HCT116 (cell line): ENCODE data around the gene SPRING1. TPM values are rescaled to one million over a fixed set of nuclear protein-coding genes. Genes with fewer than 3 reads are reported as not detected.

Experiments
- ATAC-seq: fragments of 200-7000 bp; cut with Tn5 transposase; 2 replicates; pipeline ENCODE4 v1.9.1; 2020; ENCODE audit warnings: mild to moderate bottlenecking, moderate library complexity
- BruUV-seq: library from RNA; stranded (reverse); fragments of 400-500 nt; replicated peaks from 2 replicates; lab custom pipeline; 2021; lab: Mats Ljungman, UMichigan
- CTCF ChIA-PET: fragments of 300-600 bp; sonication (Branson Sonifier 250); formaldehyde crosslinking; loops from one replicate; lab custom pipeline; 2021; ENCODE audit warnings: antibody characterized with exemption; lab: Charles Lee
- POLR2A ChIA-PET: fragments of 300-600, 350-600 bp; sonication (Branson Sonifier 250); formaldehyde crosslinking; loops from one replicate; lab custom pipeline; 2021; ENCODE audit warnings: antibody characterized with exemption; lab: Charles Lee
- RAD21 ChIA-PET, 2 experiments: fragments of 300-600 bp; sonication (Branson Sonifier 250); formaldehyde crosslinking; loops; one replicate each; lab custom pipeline; 2023; ENCODE audit warnings: low total read pairs in 2 of 2; ENCODE audit not compliant: uncharacterized antibody in 2 of 2, unreplicated experiment in 2 of 2, low non-redundant PET in 1 of 2; lab: Charles Lee
- DNase-seq: peaks from one replicate; pipeline ENCODE4 v3.0.0-alpha.2; 2010; ENCODE audit warnings: low read depth, low spot score
- H2AFZ ChIP-seq: fragments of 200-600 bp; shearing (Covaris generic), sonication (generic); 2 replicates; pipeline ENCODE4 v1.6.1; 2017; ENCODE audit warnings: low read depth, mixed run types, mixed read lengths, antibody characterized with exemption, low read length; ENCODE audit not compliant: poor library complexity, severe bottlenecking
- H3K27ac ChIP-seq: 2 replicates; pipeline ENCODE4 v1.5.1; 2012; ENCODE audit warnings: low read depth, low read length
- H3K27me3 ChIP-seq: fragments of 200-600 bp; sonication (generic); 2 replicates; pipeline ENCODE4 v1.6.1; 2016; ENCODE audit warnings: mixed run types, low read length, mixed read lengths; ENCODE audit not compliant: insufficient read depth
- H3K36me3 ChIP-seq, 2 experiments: fragments of 200-500 bp in 1 of 2; fragments of 200-600 bp in 1 of 2; sonication (Bioruptor generic) in 1 of 2; sonication (generic) in 1 of 2; 2 replicates each; pipeline versions ENCODE4 v1.5.1 to v1.6.1; 2014 to 2016; ENCODE audit warnings: low read length in 2 of 2, inconsistent platforms in 1 of 2, mixed read lengths in 1 of 2, mixed run types in 1 of 2; ENCODE audit not compliant: insufficient read depth in 2 of 2, control insufficient read depth in 1 of 2
- H3K4me1 ChIP-seq, 2 experiments: fragments of 200-600 bp in 1 of 2; sonication (generic) in 1 of 2; 2 replicates each; pipeline versions ENCODE4 v1.5.1 to v1.6.1; 2012 to 2017; ENCODE audit warnings: low read length in 2 of 2, inconsistent platforms in 1 of 2, mild to moderate bottlenecking in 1 of 2, mixed read lengths in 1 of 2, mixed run types in 1 of 2, moderate library complexity in 1 of 2; ENCODE audit not compliant: insufficient read depth in 2 of 2, control insufficient read depth in 1 of 2
- H3K4me2 ChIP-seq: fragments of 200-600 bp; sonication (generic); 2 replicates; pipeline ENCODE4 v1.6.1; 2017; ENCODE audit warnings: mixed run types, low read length, mixed read lengths
- H3K4me3 ChIP-seq, 2 experiments: fragments of 200-600 bp in 1 of 2; sonication (generic) in 1 of 2; replicated peaks in 1 of 2; 2 replicates each; pipeline ENCODE4 v1.5.1; 2011 to 2016; ENCODE audit warnings: low read length in 2 of 2, control low read depth in 1 of 2, low read depth in 1 of 2, mild to moderate bottlenecking in 1 of 2, mixed read lengths in 1 of 2, mixed run types in 1 of 2
- H3K79me2 ChIP-seq: fragments of 200-600 bp; sonication (generic); 2 replicates; pipeline ENCODE4 v1.6.1; 2017; ENCODE audit warnings: mild to moderate bottlenecking, mixed run types, low read length, moderate library complexity, mixed read lengths; ENCODE audit not compliant: insufficient read depth
- H3K9ac ChIP-seq: fragments of 200-600 bp; sonication (generic); 2 replicates; pipeline ENCODE4 v1.6.1; 2016; ENCODE audit warnings: low read length, mixed read lengths
- H3K9me2 ChIP-seq: fragments of 200-600 bp; sonication (generic), shearing (Covaris generic); 2 replicates; pipeline ENCODE4 v1.6.1; 2017; ENCODE audit warnings: mixed run types, mild to moderate bottlenecking, moderate library complexity; ENCODE audit not compliant: insufficient read depth
- H3K9me3 ChIP-seq, 2 experiments: fragments of 200-500 bp in 1 of 2; fragments of 200-600 bp in 1 of 2; sonication (Bioruptor generic) in 1 of 2; sonication (generic) in 1 of 2; 2 replicates each; pipeline ENCODE4 v1.6.1; 2014 to 2017; ENCODE audit warnings: low read length in 2 of 2, mixed read lengths in 2 of 2, inconsistent platforms in 1 of 2, low read depth in 1 of 2, mild to moderate bottlenecking in 1 of 2, mixed run types in 1 of 2, moderate library complexity in 1 of 2; ENCODE audit not compliant: control insufficient read depth in 1 of 2, insufficient read depth in 1 of 2
- H4K20me1 ChIP-seq: fragments of 200-600 bp; sonication (generic), shearing (Covaris generic); 2 replicates; pipeline ENCODE4 v1.6.1; 2017; ENCODE audit warnings: mixed run types, mild to moderate bottlenecking, moderate library complexity; ENCODE audit not compliant: insufficient read depth
- RAD21 ChIP-seq: IDR thresholded peaks from 2 replicates; pipeline ENCODE4 v1.6.1; 2012; ENCODE audit warnings: low read depth, mild to moderate bottlenecking
- TCF7L2 ChIP-seq: IDR thresholded peaks from 2 replicates; pipeline ENCODE4 v1.7.0; 2011; ENCODE audit warnings: borderline replicate concordance, inconsistent platforms; ENCODE audit not compliant: insufficient read depth, insufficient read length; ENCODE audit errors: extremely low read depth
- intact Hi-C: fragments of 100-400 bp; cut with micrococcal nuclease; formaldehyde crosslinking; loops from 2 replicates; pipeline ENCODE4 v1.10.0; 2022
- total RNA-seq: library from RNA; stranded (reverse); gene quantifications from one replicate; pipeline ENCODE4 v1.2.1, GENCODE V29; 2021; ENCODE audit not compliant: unreplicated experiment
- TF ChIP-seq, protein P1 (sequence below), 3 experiments: fragments of 200-600 bp in 1 of 3; sonication (generic) in 1 of 3; IDR thresholded peaks in 2 of 3; conservative IDR thresholded peaks in 1 of 3; 2 replicates each; pipeline ENCODE4 v1.5.1; 2012 to 2017; ENCODE audit warnings: low read depth in 2 of 3, low read length in 2 of 3, antibody characterized with exemption in 1 of 3, borderline replicate concordance in 1 of 3, control low read depth in 1 of 3, mild to moderate bottlenecking in 1 of 3, mixed read lengths in 1 of 3, mixed run types in 1 of 3, moderate library complexity in 1 of 3; ENCODE audit not compliant: insufficient read depth in 1 of 3

SPRING1 gene
- total RNA-seq, 1 experiment from 2014 or later: 28.5 TPM

GRCh38 chr12:116708826-116709756 is 28.8 kb downstream of the SPRING1 start:
- Histone ChIP-seq H3K27ac (no peak overlapping the region), H3K9me3 (no peaks in the 10 kb centered on the region), H3K36me3 (no peaks in the 10 kb centered on the region), H4K20me1 (no peaks in the 10 kb centered on the region), H3K4me2 (peak overlapping the region; percentile 66), H3K9ac (no peak overlapping the region), H3K9me2 (no peaks in the 10 kb centered on the region), H3K27me3 (no peaks in the 10 kb centered on the region), H3K4me3 (peak overlapping the region in 1 of 2 experiments; percentile 16; a peak in 1 of 4 replicates), H3K4me1 (peaks cover 0 to 12% of the 10 kb centered on the region in 2 experiments; a peak in 3 of 4 replicates), H3K79me2 (no peaks in the 10 kb centered on the region), H2AFZ (peak overlapping the region; percentile 87)
- POLR2A ChIA-PET: interaction anchor here (1.5 kb wide), 1 partner anchor 11 kb away, joined by 3 read pairs; no protein-coding TSS in a partner anchor
- ATAC-seq (peak; percentile 96), DNase-seq (peak; percentile 38)
- RAD21 ChIA-PET: interaction anchor here (0.5 to 1.3 kb wide), 4 partner anchors 99 to 762 kb away, joined by 3 read pairs; no protein-coding TSS in a partner anchor
- TF ChIP-seq TCF7L2: no peak
- TF ChIP-seq, protein P1, sequence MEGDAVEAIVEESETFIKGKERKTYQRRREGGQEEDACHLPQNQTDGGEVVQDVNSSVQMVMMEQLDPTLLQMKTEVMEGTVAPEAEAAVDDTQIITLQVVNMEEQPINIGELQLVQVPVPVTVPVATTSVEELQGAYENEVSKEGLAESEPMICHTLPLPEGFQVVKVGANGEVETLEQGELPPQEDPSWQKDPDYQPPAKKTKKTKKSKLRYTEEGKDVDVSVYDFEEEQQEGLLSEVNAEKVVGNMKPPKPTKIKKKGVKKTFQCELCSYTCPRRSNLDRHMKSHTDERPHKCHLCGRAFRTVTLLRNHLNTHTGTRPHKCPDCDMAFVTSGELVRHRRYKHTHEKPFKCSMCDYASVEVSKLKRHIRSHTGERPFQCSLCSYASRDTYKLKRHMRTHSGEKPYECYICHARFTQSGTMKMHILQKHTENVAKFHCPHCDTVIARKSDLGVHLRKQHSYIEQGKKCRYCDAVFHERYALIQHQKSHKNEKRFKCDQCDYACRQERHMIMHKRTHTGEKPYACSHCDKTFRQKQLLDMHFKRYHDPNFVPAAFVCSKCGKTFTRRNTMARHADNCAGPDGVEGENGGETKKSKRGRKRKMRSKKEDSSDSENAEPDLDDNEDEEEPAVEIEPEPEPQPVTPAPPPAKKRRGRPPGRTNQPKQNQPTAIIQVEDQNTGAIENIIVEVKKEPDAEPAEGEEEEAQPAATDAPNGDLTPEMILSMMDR (IDR thresholded peaks at IDR 0.05 in 2 of 3, conservative IDR thresholded peaks at IDR 0.05 in 1 of 3; ENCODE audit: borderline replicate concordance in 1 of 3, insufficient read depth in 1 of 3, low read depth in 2 of 3, low read length in 2 of 3): peak; percentile 65 to 72 (median 72); a peak in 5 of 6 replicates
- peak; percentile 88 for TF ChIP-seq RAD21
- BruUV-seq: no TSS peak
- CTCF ChIA-PET: interaction anchor here (0.6 to 3.1 kb wide), 32 partner anchors 9 to 956 kb away, joined by 3 to 18 read pairs (median 4); no protein-coding TSS in a partner anchor
- intact Hi-C loops: loop anchor here (5.0 to 10.0 kb wide), 2 partner anchors 446 to 712 kb away; no protein-coding TSS in a partner anchor
